Retinal pigment epithelial cell (primary cell): ENCODE results near the gene TSHZ2.

ENCODE experiments used
- DNase-seq: peaks from one replicate; pipeline ENCODE4 v3.0.0-alpha.2; 2010; ENCODE audit warnings: low read depth
- H3K4me3 ChIP-seq: 2 replicates; pipeline ENCODE4 v1.5.1; 2011; ENCODE audit warnings: mild to moderate bottlenecking, low read length, control low read depth, moderate library complexity
- CTCF ChIP-seq: conservative IDR thresholded peaks from 2 replicates; pipeline ENCODE4 v1.5.1; 2011; ENCODE audit warnings: low read depth, low read length, control low read depth, inconsistent platforms

The TSHZ2 gene

GRCh38 chr20:53074811-53075314 is 102.7 kb downstream of the TSHZ2 start:
- no peak for TF ChIP-seq CTCF
- no peak for DNase-seq
- H3K4me3 ChIP-seq: no peak overlapping the region

GRCh38 chr20:53076668-53077067 is 104.5 kb downstream of the TSHZ2 start:
- TF ChIP-seq CTCF: no peak
- H3K4me3 ChIP-seq: no peak overlapping the region
- DNase-seq: no peak

GRCh38 chr20:53077373-53078205 is 105.4 kb downstream of the TSHZ2 start:
- H3K4me3 ChIP-seq: no peak overlapping the region
- no peak for TF ChIP-seq CTCF
- DNase-seq: no peak

GRCh38 chr20:53078761-53079160 is 106.6 kb downstream of the TSHZ2 start:
- no peak overlapping the region for H3K4me3 ChIP-seq
- TF ChIP-seq CTCF: no peak
- no peak for DNase-seq

GRCh38 chr20:53079261-53079691 is 107.1 kb downstream of the TSHZ2 start:
- DNase-seq: no peak
- H3K4me3 ChIP-seq: no peak overlapping the region
- TF ChIP-seq CTCF: no peak

GRCh38 chr20:53079828-53080686 is 107.9 kb downstream of the TSHZ2 start:
- no peak for DNase-seq
- TF ChIP-seq CTCF: no peak
- no peak overlapping the region for H3K4me3 ChIP-seq

- no peak overlapping the region for H3K4me3 ChIP-seq
- TF ChIP-seq CTCF: no peak
- no peak for DNase-seq
Observed at GRCh38 chr20:53080687-53080962, 108.5 kb downstream of the TSHZ2 start.
